Measurements from ENCODE around the gene ALKBH2.

ALKBH2 gene

DNA sequence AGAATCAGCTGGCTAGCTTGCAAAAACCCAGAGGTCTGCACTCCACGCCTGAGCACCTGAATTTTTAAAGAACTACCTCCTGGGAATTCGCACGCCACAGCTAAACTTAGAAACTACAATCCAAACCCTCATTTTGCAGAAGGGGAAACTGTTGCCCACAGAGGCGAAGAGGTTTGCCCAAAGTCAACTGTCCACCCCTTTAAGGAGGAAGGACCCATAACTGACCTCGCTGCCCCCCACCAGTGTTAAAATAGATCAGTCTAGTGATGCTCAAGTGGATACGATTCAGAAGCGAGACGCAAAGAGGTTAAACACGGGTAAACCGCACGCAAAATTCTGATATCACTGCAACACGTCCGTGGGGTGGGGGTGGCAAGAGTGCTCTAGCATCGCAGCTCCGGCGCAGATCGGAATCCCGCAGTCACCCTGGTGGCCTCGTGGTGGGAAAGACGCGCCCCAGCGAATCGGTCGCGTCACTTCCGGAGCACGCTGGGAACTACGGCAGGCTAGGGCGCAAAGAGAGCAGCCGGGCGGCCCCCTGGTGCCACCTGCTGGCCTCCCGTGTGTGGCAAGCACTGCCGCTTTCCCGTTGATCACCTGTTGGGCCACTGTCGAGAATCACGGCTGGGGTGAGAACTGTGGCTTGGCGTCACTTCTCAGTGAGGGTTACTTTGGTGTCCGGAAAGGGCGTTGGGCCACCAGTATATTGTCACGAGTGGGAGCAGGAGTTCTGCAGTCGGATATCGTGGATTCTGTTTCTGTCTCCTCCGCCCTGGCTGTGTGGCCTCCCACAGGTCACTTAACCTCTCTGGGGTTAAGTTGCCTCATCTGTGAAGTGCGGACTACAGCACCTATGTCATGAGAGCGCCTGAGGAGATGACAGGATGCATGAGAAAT is at the start of gene ALKBH2:
Gene ALKBH2, minus strand, starts transcription at position 451 of the 897 bp plus-strand sequence. CDS start 686 bp downstream, outside the sequence.
- peak; percentile 72 for DNase-seq

DNA sequence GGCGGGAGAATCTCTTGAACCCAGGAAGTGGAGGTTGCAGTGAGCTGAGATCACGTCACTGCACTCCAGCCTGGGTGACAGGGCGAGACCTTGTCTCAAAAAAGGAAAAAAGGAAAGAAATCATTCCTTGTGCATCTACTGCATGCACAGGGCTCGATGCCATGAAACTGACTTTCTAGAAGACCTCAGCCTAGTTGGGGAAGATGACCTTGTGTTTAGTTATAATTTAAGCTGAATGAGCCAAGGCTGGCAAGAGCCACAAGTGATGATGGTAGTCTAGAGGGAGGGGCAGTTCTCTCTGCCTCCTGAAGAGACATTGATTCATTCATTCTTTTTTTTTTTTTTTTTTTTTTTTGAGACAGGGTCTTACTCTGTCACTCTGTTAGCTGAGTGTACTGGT is 47.3 kb upstream of the ALKBH2 start:
- no peak for DNase-seq

DNA sequence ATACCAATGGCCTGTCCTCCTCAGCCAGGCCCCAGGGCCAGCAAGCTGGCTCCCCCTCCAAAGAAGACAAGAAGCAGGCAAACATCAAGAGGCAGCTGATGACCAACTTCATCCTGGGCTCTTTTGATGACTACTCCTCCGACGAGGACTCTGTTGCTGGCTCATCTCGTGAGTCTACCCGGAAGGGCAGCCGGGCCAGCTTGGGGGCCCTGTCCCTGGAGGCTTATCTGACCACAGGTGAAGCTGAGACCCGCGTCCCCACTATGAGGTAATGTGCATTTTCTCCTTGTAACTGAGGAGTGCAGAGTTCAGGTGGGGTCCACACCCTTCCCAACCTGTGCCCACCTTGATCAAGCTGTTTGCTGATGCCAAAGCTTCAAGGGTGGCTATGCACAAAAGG is 46.5 kb upstream of the ALKBH2 start:
- DNase-seq, result no peak

DNA sequence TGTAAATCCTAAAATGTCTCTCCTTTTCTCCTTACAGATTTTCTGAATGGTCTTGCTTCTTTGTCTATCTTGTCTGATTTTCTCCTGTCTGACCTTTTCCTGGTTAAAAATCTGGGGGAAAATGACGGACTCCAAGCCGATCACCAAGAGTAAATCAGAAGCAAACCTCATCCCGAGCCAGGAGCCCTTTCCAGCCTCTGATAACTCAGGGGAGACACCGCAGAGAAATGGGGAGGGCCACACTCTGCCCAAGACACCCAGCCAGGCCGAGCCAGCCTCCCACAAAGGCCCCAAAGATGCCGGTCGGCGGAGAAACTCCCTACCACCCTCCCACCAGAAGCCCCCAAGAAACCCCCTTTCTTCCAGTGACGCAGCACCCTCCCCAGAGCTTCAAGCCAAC is 46.1 kb upstream of the ALKBH2 start:
- DNase-seq, result no peak

- DNase-seq, result no peak
These were observed 43.8 kb upstream of the ALKBH2 start for GRCh38 chr12:109137055-109137454.

DNA sequence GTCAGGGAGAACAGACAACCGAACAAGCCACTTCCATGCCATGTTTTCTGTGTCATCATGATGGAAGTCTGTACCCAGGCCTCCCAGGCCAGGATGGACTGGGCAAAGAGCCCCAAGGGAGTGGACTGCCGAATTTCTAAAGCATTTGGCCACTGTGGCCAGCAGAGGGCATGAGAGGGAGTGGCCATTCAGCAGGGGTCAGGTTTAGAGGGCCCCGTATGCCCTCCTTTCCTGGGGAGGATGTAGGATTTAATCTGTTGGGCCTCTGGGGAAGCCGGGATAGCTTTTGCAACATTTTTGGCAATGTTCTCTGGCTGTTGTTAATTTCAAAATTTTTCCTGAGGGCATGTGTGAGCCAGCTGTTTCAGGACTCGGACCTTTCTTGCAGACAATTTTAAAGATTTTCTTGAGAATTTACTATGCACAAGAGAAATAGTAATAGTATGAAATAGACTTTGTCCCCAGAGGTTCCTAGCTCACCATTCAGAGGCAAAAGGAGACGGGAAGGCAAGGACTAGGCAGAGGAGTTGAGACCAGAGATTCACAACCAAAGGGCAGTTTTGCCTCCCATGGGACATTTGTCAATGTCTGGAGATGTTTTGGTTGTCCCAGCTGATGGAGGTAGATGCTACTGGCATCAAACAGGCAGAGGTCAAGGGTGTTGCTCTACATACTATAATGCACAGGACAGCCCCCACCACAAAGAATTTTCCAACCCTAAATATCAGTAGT is 41.1 kb upstream of the ALKBH2 start:
- DNase-seq, result no peak

DNA sequence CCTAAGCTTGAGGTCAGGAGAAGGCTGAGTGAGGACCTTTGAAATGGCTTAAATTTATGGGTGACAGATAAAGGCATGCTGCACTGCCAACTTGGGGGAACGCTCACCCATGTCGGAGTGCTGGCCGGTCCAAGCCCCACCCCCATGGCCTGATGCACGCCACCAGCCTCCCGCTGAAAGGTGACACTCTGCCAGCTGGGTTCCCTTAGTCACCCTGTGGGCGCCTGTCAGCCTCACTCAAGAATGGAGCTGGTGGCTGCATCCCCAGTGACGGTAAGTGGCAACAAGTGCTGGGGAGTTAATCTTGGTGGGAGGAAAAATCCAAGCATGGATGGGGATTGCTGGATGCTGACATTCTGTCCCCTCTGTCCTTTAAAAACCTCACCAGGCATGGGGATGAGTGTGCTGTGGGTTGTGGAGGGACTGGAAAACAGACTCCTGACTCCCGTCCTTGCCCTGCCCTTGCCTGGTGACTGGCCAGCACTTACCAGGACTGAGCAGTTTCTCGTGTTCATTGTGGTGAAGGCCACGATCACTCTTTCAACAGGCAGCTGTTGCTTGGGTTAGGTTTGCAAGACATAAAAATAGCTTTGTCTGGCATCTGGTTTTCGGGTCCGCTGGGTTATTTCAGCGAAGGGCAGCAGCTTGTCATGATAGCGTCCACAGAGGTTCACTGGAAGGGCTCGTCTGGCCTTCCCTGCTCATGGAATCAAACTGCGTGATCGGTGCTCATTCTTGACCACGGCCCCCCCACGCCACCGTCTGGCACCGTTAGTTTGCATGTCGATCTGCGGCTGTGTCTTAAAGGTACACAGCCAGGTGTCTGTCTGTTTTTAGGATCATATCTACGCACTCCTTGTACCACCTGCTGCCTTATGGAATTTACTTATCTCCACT is 38.1 kb upstream of the ALKBH2 start:
- no peak for DNase-seq

GRCh38 chr12:109130297-109131153 is 37.3 kb upstream of the ALKBH2 start:
- DNase-seq, result no peak

DNA sequence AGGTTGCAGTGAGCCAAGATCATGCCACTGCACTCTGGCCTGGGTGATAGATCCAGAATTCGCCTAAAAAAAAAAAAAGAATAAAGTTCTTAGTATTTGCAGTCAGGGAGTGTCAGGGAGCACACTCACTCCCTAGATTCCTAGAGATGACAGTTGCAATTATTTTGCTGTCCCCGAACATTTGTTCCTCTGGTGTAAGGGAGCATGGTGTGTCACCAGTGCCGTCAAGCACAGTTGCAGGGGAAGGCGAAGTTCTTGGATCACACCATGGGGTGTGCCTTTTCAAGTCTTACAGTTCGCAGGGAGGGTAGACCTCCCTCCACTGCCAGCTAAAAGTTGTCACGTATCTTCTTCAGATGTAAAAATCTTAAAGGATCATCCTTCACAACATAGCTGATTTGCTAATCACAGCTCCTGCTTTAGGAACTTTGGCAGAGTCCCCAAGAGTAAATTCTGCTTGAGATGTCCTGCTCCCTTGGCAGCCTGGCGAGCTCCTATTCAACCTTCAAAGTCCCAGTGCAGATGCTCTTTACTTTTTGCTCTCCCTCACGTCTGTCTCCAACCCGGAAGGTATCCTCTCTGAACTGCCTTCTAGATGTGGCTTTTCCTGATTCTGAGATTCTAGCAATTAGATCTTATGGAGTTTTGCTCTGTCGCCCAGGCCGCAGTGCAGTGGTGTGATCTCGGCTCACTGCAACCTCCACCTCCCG is 34.4 kb upstream of the ALKBH2 start:
- no peak for DNase-seq

DNA sequence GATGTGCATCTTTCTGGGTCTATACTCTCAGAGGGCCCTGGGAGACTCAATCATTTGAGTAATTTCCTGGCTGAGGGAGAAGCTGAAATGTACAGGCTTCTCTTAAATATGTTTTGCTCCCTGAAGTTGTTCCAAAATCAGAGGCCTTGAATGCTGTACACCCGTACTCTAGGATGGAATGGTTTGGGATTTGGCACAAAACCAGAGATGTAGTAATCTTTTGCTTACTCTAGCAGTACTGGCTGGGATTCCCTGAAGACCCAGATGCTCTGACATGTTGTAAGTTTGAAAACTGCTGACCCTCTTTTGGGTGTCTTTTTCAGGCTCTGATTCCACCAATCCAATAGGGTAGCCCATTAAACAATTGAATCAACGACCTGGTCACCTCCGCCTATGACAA is 33.5 kb upstream of the ALKBH2 start:
- no peak for DNase-seq

GRCh38 chr12:109125791-109126190 is 32.5 kb upstream of the ALKBH2 start:
- DNase-seq, result no peak

DNA sequence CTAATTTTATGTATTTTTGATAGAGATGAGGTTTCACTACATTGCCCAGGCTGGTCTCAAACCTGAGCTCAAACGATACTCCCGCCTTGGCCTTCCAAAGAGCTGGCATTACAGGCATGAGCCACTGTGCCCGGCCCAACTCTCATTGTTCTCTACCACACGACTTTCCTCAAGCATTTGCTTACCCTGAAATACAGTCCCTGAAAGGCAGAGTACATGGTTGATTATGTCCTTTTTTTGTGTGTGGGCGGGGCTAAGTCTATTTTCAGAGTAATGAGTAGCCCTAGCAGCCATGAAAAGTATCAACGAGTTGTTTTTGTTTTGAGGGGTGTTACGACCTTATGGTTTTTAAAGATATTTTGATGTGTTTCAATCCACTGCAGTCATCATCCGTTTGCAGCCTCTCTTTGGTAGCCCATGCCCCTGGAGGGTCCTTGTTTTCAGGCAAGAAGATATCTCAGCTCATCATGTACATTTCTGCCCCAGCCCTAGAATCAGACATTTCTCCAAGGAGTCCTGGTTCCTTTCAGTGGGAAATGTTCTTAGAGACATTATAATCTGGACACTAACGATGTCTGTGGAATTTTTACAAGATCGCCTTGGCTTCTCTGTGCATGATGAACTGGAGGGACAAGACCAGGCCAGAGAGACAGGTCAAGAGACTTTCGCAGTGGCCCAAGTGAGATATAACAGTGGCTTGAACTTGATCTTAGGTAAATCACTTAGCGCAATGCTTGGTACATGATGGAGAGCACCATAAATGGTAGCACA is 31.8 kb upstream of the ALKBH2 start:
- DNase-seq, result no peak

DNA sequence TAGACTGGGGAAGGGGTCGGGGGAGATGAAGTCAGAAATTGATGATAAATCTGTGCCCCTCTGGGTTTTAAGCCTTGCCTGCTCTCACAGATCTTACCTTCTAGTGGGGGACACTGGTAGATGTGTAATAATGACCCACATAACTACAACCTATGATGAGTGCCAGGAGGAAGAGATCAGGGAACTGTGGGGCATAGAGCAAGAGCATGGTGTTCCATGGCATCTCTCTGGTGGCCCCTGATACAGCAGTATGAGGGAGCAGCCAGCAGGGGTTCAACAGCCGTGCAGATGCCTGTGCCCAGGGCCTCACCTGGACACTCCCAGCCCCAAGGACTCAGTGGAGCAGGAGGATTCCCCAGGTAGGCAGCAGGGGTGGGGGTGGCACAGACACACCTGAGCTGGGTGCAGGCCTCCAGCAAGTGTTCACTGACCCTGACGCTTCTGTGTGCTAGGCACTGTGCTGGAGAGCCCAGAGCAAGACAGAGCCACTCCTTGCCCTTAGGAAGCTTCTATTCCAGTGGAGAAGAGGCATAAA is 28.1 kb upstream of the ALKBH2 start:
- DNase-seq, result no peak

- no peak for DNase-seq
These were observed 27.3 kb upstream of the ALKBH2 start for GRCh38 chr12:109120557-109120956.

DNA sequence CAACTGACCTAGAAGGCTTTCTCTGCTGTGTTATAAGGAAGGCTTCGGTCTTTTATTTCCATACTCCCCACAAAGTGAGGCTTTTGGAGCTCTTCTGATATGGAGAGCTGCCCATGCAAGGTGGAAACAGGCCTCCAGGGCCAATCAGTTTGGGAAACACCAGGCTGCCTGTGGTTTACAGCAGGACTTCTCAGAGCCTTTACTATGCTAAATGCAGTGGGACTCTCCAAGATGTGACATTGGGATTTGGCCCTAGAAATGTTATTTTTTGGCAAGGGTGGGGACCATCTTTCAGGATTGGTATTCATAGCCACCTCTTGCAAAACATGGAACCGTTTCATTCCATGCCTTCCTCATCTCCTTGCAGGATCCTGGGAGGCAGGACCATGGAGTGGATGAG is 26.8 kb upstream of the ALKBH2 start:
- DNase-seq, result no peak

- DNase-seq, result no peak
These were observed 23.3 kb upstream of the ALKBH2 start for GRCh38 chr12:109116611-109116949.

DNA sequence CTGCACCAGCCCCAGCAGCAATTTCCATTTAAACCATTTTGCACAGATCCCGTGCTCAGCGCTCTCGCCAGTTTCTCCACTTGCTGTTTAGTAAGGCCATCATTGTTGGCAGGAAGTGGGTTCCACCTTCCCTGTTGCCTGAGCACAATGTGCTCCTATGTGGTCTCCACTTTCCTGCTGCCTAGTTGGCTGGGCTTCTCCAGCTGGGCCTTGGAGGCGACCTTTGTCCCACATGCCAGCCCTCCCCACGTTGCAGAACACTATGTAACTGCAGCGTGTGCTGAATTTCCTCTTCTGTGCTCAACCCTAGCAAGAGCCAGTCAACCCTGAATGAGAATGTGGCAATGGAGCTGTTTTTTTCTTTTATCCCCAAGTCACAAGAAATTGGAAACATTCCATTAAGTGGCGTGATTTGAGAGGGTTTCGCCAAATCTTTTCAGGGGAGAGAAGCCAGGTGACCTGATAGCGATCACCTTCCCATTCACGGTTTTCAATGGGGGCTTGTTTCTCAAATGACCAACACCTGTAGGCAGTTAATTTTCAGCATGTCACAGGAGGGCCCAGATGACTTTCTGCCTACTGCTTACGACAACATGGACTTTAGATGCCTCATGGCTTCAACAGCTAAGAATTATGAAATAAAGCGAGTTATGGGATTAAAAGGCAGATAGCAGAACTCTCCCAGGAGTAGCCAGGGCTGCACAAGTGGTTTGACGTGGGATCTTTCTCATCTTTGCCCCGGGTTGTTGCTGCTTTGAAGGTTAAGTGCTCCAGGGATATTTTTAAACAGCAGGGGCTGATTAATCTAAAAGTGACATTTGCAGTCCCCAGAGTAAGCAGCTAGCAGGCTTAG is 22.7 kb upstream of the ALKBH2 start, which contains the start of gene ACACB:
Gene ACACB, plus strand, starts transcription at position 830 of the 853 bp plus-strand sequence. CDS start 22,819 bp downstream, outside the sequence.
- peak; percentile 94 for DNase-seq

GRCh38 chr12:109115404-109115757 is 22.1 kb upstream of the ALKBH2 start:
- DNase-seq, result no peak

DNA sequence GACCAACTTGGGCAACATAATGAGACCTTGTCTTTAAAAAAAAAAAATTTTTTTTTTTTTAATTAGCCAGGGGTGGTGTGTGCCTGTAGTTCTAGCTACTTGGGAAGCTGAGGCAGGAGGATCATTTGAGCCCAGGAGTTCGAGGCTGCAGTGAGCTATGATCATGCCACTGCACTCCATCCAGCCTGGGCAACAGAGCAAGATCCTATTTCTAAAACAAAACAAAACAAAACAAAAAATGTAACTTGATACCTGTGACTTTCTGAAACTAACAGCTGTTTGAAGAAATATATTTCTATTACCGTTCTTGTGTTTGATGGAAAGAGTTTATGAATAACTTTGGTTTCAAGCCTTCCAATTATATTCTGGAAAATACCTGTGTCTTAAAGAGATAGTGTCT is 21.4 kb upstream of the ALKBH2 start:
- DNase-seq, result no peak

Data from GF-D8 (cell line).